Amniotic epithelial cell (primary cell): ENCODE results near the gene TUBB8.
"Not testable (repeated sequence)": the region's sequence is repeated elsewhere in the genome, so short reads cannot be mapped to it uniquely, and the experiment has no call there.

Source experiments
- DNase-seq: peaks from one replicate; pipeline ENCODE4 v3.0.0-alpha.2; 2010; ENCODE audit warnings: low read depth

TUBB8 gene

GRCh38 chr10:47864-48263 lies 1.2 kb downstream of the TUBB8 start:
- not testable (repeated sequence) for DNase-seq

- not testable (repeated sequence) for DNase-seq
These were observed 35.8 kb downstream of the TUBB8 start for GRCh38 chr10:13315-13635.

- not testable (repeated sequence) for DNase-seq
These were observed 36.4 kb downstream of the TUBB8 start for GRCh38 chr10:12444-13314.

- DNase-seq, result not testable (repeated sequence)
These were observed 37.8 kb downstream of the TUBB8 start for GRCh38 chr10:11260-11659.

- DNase-seq, result not testable (repeated sequence)
These were observed 38.7 kb downstream of the TUBB8 start for GRCh38 chr10:10261-10971.
